GM12891 (cell line): ENCODE measurements around the gene ZNF805.

Source experiments
- POLR2A ChIP-seq: IDR thresholded peaks from 2 replicates; pipeline ENCODE4 v1.6.1; 2011; ENCODE audit warnings: low read depth, low read length, control low read depth
- SPI1 ChIP-seq: IDR thresholded peaks from 2 replicates; pipeline ENCODE4 v1.6.1; 2011; ENCODE audit warnings: low read depth, low read length, control low read depth

DNA sequence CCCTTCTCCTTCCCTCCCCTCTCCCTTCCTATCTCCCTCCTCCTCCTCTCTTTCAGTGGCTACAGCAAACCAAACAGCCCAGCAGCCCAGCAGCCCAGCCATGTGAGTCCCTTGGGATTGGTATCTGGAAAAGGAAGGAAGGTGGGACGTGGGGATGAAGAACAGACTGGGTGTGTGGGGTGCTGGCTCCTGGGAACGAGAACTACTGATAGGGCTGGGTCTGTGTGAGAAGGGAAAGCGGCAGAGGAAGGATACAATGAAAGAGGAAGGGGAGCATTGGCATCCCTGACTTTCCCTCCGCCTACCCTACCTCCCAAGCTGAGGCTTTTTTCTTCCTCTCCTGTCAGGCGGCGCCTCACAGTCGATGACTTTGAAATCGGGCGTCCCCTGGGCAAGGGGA lies 8.7 kb upstream of the ZNF805 start:
- TF ChIP-seq SPI1: no peak
- TF ChIP-seq POLR2A: no peak
